GM23338 (cell line): ENCODE data around the gene MPZL1. TPM values are rescaled to one million over a fixed set of nuclear protein-coding genes. Genes with fewer than 3 reads are reported as not detected.

Source experiments
- EZH2 ChIP-seq: fragments of 200-600 bp; sonication (generic); IDR thresholded peaks from one replicate; pipeline ENCODE4 v1.8.0; 2017; ENCODE audit warnings: antibody characterized with exemption, mild to moderate bottlenecking, low read depth; ENCODE audit not compliant: unreplicated experiment
- EZH2phosphoT487 ChIP-seq: fragments of 200-600 bp; sonication (generic); IDR thresholded peaks from one replicate; pipeline ENCODE4 v1.8.1; 2018; ENCODE audit warnings: antibody characterized with exemption; ENCODE audit not compliant: unreplicated experiment
- JUNB ChIP-seq: IDR thresholded peaks from one replicate; pipeline ENCODE4 v1.6.1; 2016; ENCODE audit warnings: antibody characterized with exemption; ENCODE audit not compliant: unreplicated experiment
- NANOG ChIP-seq: IDR thresholded peaks from 2 replicates; pipeline ENCODE4 v1.6.1; 2016; ENCODE audit warnings: antibody characterized with exemption, borderline replicate concordance
- STAT1 ChIP-seq: IDR thresholded peaks from one replicate; pipeline ENCODE4 v1.6.1; 2016; ENCODE audit warnings: antibody characterized with exemption; ENCODE audit not compliant: unreplicated experiment
- ZNF114 ChIP-seq: fragments of 250-450 bp; sonication (Bioruptor Pico); IDR thresholded peaks from 2 replicates; pipeline ENCODE4 v1.5.0; 2020; ENCODE audit warnings: mild to moderate bottlenecking, moderate library complexity
- polyA plus RNA-seq: library from polyadenylated mRNA; unstranded; fragments of >200 nt; fragmentation: Nextera tagmentation; extraction: Ambion mirVana; gene quantifications from 2 replicates; pipeline ENCODE4 v1.2.1, GENCODE V29; 2016
- total RNA-seq: library from RNA; depleted of rRNA; stranded (reverse); fragments of >200 nt; shearing (Covaris generic); gene quantifications from 2 replicates; pipeline ENCODE4 v1.2.3, GENCODE V29; 2014
- TF ChIP-seq, protein P1 (sequence below): fragments of 250-450 bp; sonication (Bioruptor Pico); IDR thresholded peaks from 2 replicates; pipeline ENCODE4 v1.5.0; 2020; ENCODE audit warnings: mild to moderate bottlenecking, moderate library complexity
- TF ChIP-seq, protein P2 (sequence below): IDR thresholded peaks from 2 replicates; pipeline ENCODE4 v1.6.1; 2016; ENCODE audit warnings: antibody characterized with exemption
- TF ChIP-seq, protein P3 (sequence below): IDR thresholded peaks from one replicate; pipeline ENCODE4 v1.6.1; 2018; ENCODE audit warnings: antibody characterized with exemption; ENCODE audit not compliant: unreplicated experiment

MPZL1 gene
- total and polyA plus RNA-seq, 2 experiments from 2014 or later, result 35.1 to 85.1 TPM

DNA sequence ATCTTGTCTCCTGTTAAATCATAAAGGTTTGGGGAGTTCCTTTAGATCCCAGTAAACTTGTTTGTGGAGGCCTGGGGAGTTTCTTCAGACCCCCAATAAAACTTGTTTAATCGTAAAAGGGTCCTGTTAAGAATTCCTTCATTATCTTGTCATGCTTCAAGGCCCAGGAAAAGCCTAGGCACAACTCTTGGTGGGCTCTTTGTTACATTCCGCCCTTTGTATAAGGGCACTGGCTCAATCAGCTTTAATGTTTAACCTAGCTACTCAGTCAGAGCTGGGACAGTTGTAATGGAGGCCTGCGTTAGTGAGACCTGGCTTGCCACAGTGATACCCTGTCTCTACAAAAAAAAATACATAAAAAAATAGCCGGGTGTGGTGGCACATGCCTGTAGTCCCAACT lies 77.2 kb downstream of the MPZL1 start (continued):
- TF ChIP-seq, protein P1, sequence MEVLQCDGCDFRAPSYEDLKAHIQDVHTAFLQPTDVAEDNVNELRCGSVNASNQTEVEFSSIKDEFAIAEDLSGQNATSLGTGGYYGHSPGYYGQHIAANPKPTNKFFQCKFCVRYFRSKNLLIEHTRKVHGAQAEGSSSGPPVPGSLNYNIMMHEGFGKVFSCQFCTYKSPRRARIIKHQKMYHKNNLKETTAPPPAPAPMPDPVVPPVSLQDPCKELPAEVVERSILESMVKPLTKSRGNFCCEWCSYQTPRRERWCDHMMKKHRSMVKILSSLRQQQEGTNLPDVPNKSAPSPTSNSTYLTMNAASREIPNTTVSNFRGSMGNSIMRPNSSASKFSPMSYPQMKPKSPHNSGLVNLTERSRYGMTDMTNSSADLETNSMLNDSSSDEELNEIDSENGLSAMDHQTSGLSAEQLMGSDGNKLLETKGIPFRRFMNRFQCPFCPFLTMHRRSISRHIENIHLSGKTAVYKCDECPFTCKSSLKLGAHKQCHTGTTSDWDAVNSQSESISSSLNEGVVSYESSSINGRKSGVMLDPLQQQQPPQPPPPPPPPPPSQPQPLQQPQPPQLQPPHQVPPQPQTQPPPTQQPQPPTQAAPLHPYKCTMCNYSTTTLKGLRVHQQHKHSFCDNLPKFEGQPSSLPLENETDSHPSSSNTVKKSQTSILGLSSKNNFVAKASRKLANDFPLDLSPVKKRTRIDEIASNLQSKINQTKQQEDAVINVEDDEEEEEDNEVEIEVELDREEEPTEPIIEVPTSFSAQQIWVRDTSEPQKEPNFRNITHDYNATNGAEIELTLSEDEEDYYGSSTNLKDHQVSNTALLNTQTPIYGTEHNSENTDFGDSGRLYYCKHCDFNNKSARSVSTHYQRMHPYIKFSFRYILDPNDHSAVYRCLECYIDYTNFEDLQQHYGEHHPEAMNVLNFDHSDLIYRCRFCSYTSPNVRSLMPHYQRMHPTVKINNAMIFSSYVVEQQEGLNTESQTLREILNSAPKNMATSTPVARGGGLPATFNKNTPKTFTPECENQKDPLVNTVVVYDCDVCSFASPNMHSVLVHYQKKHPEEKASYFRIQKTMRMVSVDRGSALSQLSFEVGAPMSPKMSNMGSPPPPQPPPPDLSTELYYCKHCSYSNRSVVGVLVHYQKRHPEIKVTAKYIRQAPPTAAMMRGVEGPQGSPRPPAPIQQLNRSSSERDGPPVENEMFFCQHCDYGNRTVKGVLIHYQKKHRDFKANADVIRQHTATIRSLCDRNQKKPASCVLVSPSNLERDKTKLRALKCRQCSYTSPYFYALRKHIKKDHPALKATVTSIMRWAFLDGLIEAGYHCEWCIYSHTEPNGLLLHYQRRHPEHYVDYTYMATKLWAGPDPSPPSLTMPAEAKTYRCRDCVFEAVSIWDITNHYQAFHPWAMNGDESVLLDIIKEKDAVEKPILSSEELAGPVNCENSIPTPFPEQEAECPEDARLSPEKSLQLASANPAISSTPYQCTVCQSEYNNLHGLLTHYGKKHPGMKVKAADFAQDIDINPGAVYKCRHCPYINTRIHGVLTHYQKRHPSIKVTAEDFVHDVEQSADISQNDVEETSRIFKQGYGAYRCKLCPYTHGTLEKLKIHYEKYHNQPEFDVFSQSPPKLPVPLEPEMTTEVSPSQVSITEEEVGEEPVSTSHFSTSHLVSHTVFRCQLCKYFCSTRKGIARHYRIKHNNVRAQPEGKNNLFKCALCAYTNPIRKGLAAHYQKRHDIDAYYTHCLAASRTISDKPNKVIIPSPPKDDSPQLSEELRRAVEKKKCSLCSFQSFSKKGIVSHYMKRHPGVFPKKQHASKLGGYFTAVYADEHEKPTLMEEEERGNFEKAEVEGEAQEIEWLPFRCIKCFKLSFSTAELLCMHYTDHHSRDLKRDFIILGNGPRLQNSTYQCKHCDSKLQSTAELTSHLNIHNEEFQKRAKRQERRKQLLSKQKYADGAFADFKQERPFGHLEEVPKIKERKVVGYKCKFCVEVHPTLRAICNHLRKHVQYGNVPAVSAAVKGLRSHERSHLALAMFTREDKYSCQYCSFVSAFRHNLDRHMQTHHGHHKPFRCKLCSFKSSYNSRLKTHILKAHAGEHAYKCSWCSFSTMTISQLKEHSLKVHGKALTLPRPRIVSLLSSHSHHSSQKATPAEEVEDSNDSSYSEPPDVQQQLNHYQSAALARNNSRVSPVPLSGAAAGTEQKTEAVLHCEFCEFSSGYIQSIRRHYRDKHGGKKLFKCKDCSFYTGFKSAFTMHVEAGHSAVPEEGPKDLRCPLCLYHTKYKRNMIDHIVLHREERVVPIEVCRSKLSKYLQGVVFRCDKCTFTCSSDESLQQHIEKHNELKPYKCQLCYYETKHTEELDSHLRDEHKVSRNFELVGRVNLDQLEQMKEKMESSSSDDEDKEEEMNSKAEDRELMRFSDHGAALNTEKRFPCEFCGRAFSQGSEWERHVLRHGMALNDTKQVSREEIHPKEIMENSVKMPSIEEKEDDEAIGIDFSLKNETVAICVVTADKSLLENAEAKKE (CRISPR knock-in tag), result no peak
- TF ChIP-seq, protein P2, sequence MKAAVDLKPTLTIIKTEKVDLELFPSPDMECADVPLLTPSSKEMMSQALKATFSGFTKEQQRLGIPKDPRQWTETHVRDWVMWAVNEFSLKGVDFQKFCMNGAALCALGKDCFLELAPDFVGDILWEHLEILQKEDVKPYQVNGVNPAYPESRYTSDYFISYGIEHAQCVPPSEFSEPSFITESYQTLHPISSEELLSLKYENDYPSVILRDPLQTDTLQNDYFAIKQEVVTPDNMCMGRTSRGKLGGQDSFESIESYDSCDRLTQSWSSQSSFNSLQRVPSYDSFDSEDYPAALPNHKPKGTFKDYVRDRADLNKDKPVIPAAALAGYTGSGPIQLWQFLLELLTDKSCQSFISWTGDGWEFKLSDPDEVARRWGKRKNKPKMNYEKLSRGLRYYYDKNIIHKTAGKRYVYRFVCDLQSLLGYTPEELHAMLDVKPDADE, result no peak
- TF ChIP-seq, protein P3, sequence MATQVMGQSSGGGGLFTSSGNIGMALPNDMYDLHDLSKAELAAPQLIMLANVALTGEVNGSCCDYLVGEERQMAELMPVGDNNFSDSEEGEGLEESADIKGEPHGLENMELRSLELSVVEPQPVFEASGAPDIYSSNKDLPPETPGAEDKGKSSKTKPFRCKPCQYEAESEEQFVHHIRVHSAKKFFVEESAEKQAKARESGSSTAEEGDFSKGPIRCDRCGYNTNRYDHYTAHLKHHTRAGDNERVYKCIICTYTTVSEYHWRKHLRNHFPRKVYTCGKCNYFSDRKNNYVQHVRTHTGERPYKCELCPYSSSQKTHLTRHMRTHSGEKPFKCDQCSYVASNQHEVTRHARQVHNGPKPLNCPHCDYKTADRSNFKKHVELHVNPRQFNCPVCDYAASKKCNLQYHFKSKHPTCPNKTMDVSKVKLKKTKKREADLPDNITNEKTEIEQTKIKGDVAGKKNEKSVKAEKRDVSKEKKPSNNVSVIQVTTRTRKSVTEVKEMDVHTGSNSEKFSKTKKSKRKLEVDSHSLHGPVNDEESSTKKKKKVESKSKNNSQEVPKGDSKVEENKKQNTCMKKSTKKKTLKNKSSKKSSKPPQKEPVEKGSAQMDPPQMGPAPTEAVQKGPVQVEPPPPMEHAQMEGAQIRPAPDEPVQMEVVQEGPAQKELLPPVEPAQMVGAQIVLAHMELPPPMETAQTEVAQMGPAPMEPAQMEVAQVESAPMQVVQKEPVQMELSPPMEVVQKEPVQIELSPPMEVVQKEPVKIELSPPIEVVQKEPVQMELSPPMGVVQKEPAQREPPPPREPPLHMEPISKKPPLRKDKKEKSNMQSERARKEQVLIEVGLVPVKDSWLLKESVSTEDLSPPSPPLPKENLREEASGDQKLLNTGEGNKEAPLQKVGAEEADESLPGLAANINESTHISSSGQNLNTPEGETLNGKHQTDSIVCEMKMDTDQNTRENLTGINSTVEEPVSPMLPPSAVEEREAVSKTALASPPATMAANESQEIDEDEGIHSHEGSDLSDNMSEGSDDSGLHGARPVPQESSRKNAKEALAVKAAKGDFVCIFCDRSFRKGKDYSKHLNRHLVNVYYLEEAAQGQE, result no peak
- no peak for TF ChIP-seq STAT1
- TF ChIP-seq NANOG, result no peak
- no peak for TF ChIP-seq EZH2
- no peak for TF ChIP-seq ZNF114 (CRISPR knock-in tag)
- no peak for TF ChIP-seq JUNB
- TF ChIP-seq EZH2phosphoT487, result no peak
